Skin of body (tissue), 2 donors: ENCODE results near the gene ACCS. TPM values are rescaled to one million over a fixed set of nuclear protein-coding genes. Genes with fewer than 3 reads are reported as not detected.

ENCODE experiments used
- DNase-seq: peaks from one replicate; lab custom pipeline; 2025; lab: John Stamatoyannopoulos, UW
- total RNA-seq: library from RNA; depleted of rRNA; stranded (reverse); fragments of >200 nt; gene quantifications from one replicate; pipeline ENCODE4 v1.2.3, GENCODE V29; 2014

Gene ACCS
- total RNA-seq, result 30.5 TPM

- DNase-seq, result peak; percentile 90
Measured at GRCh38 chr11:44065841-44066731, at the start of gene ACCS. Gene ACCS, plus strand, starts transcription at chr11:44066270. Its CDS starts 1,358 bp downstream, at chr11:44067628.

GRCh38 chr11:44016546-44017442 lies 49.3 kb upstream of the ACCS start:
- DNase-seq, result no peak

- no peak for DNase-seq
Measured at GRCh38 chr11:44017443-44018126, 48.5 kb upstream of the ACCS start.

- DNase-seq, result no peak
Measured at GRCh38 chr11:44018127-44018521, 47.9 kb upstream of the ACCS start.

- DNase-seq, result no peak
Measured at GRCh38 chr11:44018829-44019228, 47.2 kb upstream of the ACCS start.

- DNase-seq, result no peak
Measured at GRCh38 chr11:44024977-44025376, 41.1 kb upstream of the ACCS start.

- DNase-seq, result no peak
Measured at GRCh38 chr11:44025727-44026126, 40.3 kb upstream of the ACCS start.

GRCh38 chr11:44028401-44028800 lies 37.7 kb upstream of the ACCS start:
- DNase-seq, result no peak

- no peak for DNase-seq
Measured at GRCh38 chr11:44028816-44029506, 37.1 kb upstream of the ACCS start.

- no peak for DNase-seq
Measured at GRCh38 chr11:44029507-44029845, 36.6 kb upstream of the ACCS start.

- peak; percentile 44 for DNase-seq
Measured at GRCh38 chr11:44029977-44030911, 35.8 kb upstream of the ACCS start.

- no peak for DNase-seq
Measured at GRCh38 chr11:44030996-44031395, 35.1 kb upstream of the ACCS start.

GRCh38 chr11:44031549-44031948 lies 34.5 kb upstream of the ACCS start:
- no peak for DNase-seq

GRCh38 chr11:44032299-44033085 lies 33.6 kb upstream of the ACCS start:
- no peak for DNase-seq

- DNase-seq, result no peak
Measured at GRCh38 chr11:44033411-44033850, 32.6 kb upstream of the ACCS start.

GRCh38 chr11:44033856-44034255 lies 32.2 kb upstream of the ACCS start:
- DNase-seq, result no peak

GRCh38 chr11:44034639-44035038 lies 31.4 kb upstream of the ACCS start:
- no peak for DNase-seq

GRCh38 chr11:44036811-44037657 lies 29.0 kb upstream of the ACCS start:
- peak; percentile 81 for DNase-seq
